IMR-90 (cell line): Measurements from ENCODE around the gene OPRM1. TPM values are rescaled to one million over a fixed set of nuclear protein-coding genes. Genes with fewer than 3 reads are reported as not detected.

ENCODE experiments used
- ATAC-seq: fragments of 200-7000 bp; cut with Tn5 transposase; 2 replicates; pipeline ENCODE4 v1.9.1; 2020; ENCODE audit warnings: low read depth, mild to moderate bottlenecking, moderate library complexity
- BruUV-seq: library from RNA; stranded (reverse); fragments of 400-500 nt; replicated peaks from 2 replicates; lab custom pipeline; 2021; lab: Mats Ljungman, UMichigan
- CTCF ChIA-PET: fragments of 300-600 bp; formaldehyde crosslinking; extraction: SDS; loops from one replicate; lab custom pipeline; 2021; ENCODE audit warnings: antibody characterized with exemption; lab: Yijun Ruan, JAX
- POLR2A ChIA-PET: fragments of 300-600 bp; sonication (Branson Sonifier 250); formaldehyde crosslinking; loops from one replicate; lab custom pipeline; 2022; ENCODE audit warnings: antibody characterized with exemption; ENCODE audit not compliant: unreplicated experiment; lab: Charles Lee
- DNase-seq: peaks from one replicate; pipeline ENCODE4 v3.0.0; 2013
- H2AFZ ChIP-seq: replicated peaks from 2 replicates; pipeline ENCODE3; 2013; ENCODE audit warnings: low read length, mild to moderate bottlenecking; ENCODE audit not compliant: poor library complexity
- H2AK5ac ChIP-seq: 2 replicates; pipeline ENCODE4 v1.6.1; 2013; ENCODE audit warnings: low read depth, low read length, inconsistent platforms
- H2AK9ac ChIP-seq: replicated peaks from 2 replicates; pipeline ENCODE3; 2013; ENCODE audit warnings: mild to moderate bottlenecking, low read depth, low read length, moderate library complexity; ENCODE audit not compliant: poor library complexity
- H2BK120ac ChIP-seq: 2 replicates; pipeline ENCODE4 v1.6.1; 2013; ENCODE audit warnings: low read depth, low read length, inconsistent platforms
- H2BK15ac ChIP-seq: 3 replicates; pipeline ENCODE4 v1.6.1; 2013; ENCODE audit warnings: low read depth, low read length, inconsistent platforms
- H2BK20ac ChIP-seq: 2 replicates; pipeline ENCODE4 v1.6.1; 2013; ENCODE audit warnings: low read depth, mild to moderate bottlenecking, inconsistent platforms, low read length, moderate library complexity
- H2BK5ac ChIP-seq: 2 replicates; pipeline ENCODE4 v1.6.1; 2013; ENCODE audit warnings: mild to moderate bottlenecking, low read depth, low read length, inconsistent platforms; ENCODE audit not compliant: poor library complexity, severe bottlenecking
- H3K14ac ChIP-seq: replicated peaks from 2 replicates; pipeline ENCODE4 v1.6.1; 2013; ENCODE audit warnings: low read depth, low read length, inconsistent platforms
- H3K18ac ChIP-seq: 2 replicates; pipeline ENCODE4 v1.6.1; 2013; ENCODE audit warnings: low read depth, low read length, control low read depth
- H3K23ac ChIP-seq: 2 replicates; pipeline ENCODE4 v1.6.1; 2013; ENCODE audit warnings: low read depth, low read length, inconsistent platforms
- H3K27ac ChIP-seq: 2 replicates; pipeline ENCODE4 v1.5.1; 2013; ENCODE audit warnings: mild to moderate bottlenecking, control low read depth, low read length; ENCODE audit not compliant: insufficient read depth
- H3K27me3 ChIP-seq: 2 replicates; pipeline ENCODE4 v1.6.1; 2013; ENCODE audit warnings: low read length; ENCODE audit not compliant: control insufficient read depth, insufficient read depth
- H3K36me3 ChIP-seq: 2 replicates; pipeline ENCODE4 v1.6.1; 2013; ENCODE audit warnings: low read length, mixed read lengths; ENCODE audit not compliant: control insufficient read depth, insufficient read depth
- H3K4ac ChIP-seq: 2 replicates; pipeline ENCODE4 v1.6.1; 2013; ENCODE audit warnings: low read depth, low read length, inconsistent platforms
- H3K4me1 ChIP-seq: 2 replicates; pipeline ENCODE4 v1.6.1; 2013; ENCODE audit warnings: low read length, mixed read lengths; ENCODE audit not compliant: control insufficient read depth, insufficient read depth
- H3K4me2 ChIP-seq: 2 replicates; pipeline ENCODE4 v1.6.1; 2013; ENCODE audit warnings: low read depth, mild to moderate bottlenecking, control low read depth, low read length, moderate library complexity
- H3K4me3 ChIP-seq: 2 replicates; pipeline ENCODE4 v1.5.1; 2013; ENCODE audit warnings: low read depth, mild to moderate bottlenecking, control low read depth, low read length, moderate library complexity; ENCODE audit not compliant: insufficient read depth
- H3K56ac ChIP-seq: 2 replicates; pipeline ENCODE4 v1.6.1; 2013; ENCODE audit warnings: low read length, inconsistent platforms; ENCODE audit not compliant: insufficient read depth; ENCODE audit errors: extremely low read depth
- H3K79me1 ChIP-seq, 2 experiments: 2 replicates each; pipeline ENCODE4 v1.6.1; 2013; ENCODE audit warnings: low read length in 2 of 2, inconsistent platforms in 1 of 2, low read depth in 1 of 2
- H3K9ac ChIP-seq: 2 replicates; pipeline ENCODE4 v1.6.1; 2013; ENCODE audit warnings: low read depth, low read length, control low read depth
- H3K9me1 ChIP-seq: 2 replicates; pipeline ENCODE4 v1.6.1; 2013; ENCODE audit warnings: low read length, inconsistent platforms; ENCODE audit not compliant: insufficient read depth
- H3K9me3 ChIP-seq: 2 replicates; pipeline ENCODE4 v1.6.1; 2013; ENCODE audit warnings: low read length; ENCODE audit not compliant: control insufficient read depth, insufficient read depth
- H4K20me1 ChIP-seq: 2 replicates; pipeline ENCODE4 v1.6.1; 2013; ENCODE audit warnings: low read length, inconsistent platforms; ENCODE audit not compliant: insufficient read depth
- H4K5ac ChIP-seq: 2 replicates; pipeline ENCODE4 v1.6.1; 2013; ENCODE audit warnings: mild to moderate bottlenecking, low read depth, low read length, control low read depth
- H4K8ac ChIP-seq, 2 experiments: 2 replicates each; pipeline ENCODE4 v1.6.1; 2013; ENCODE audit warnings: low read depth in 2 of 2, low read length in 2 of 2, control low read depth in 1 of 2, inconsistent platforms in 1 of 2
- H4K91ac ChIP-seq: 2 replicates; pipeline ENCODE4 v1.6.1; 2013; ENCODE audit warnings: low read depth, low read length, inconsistent platforms; ENCODE audit not compliant: insufficient read depth
- BHLHE40 ChIP-seq: fragments of 150-350 bp; IDR thresholded peaks from 2 replicates; pipeline ENCODE4 v1.6.1; 2016; ENCODE audit warnings: mild to moderate bottlenecking, low read depth, low read length
- CEBPB ChIP-seq: IDR thresholded peaks from 2 replicates; pipeline ENCODE4 v1.6.1; 2012; ENCODE audit warnings: low read depth, low read length, improper control_type of control experiment
- CHD1 ChIP-seq: IDR thresholded peaks from 2 replicates; pipeline ENCODE4 v1.6.1; 2012; ENCODE audit warnings: low read depth, low read length, improper control_type of control experiment
- ELK1 ChIP-seq: fragments of 150-350 bp; IDR thresholded peaks from 2 replicates; pipeline ENCODE4 v1.6.1; 2016; ENCODE audit warnings: low read depth, mild to moderate bottlenecking, low read length, moderate library complexity, borderline replicate concordance
- FOS ChIP-seq: fragments of 150-350 bp; IDR thresholded peaks from 2 replicates; pipeline ENCODE4 v1.6.1; 2016; ENCODE audit warnings: low read depth, low read length
- MAFK ChIP-seq: IDR thresholded peaks from 2 replicates; pipeline ENCODE4 v1.6.1; 2012; ENCODE audit warnings: low read depth, low read length, improper control_type of control experiment
- MAZ ChIP-seq: IDR thresholded peaks from 2 replicates; pipeline ENCODE4 v1.6.1; 2012; ENCODE audit warnings: low read depth, mild to moderate bottlenecking, low read length, improper control_type of control experiment, moderate library complexity, borderline replicate concordance
- POLR2A ChIP-seq: IDR thresholded peaks from 2 replicates; pipeline ENCODE4 v1.6.1; 2012; ENCODE audit warnings: mild to moderate bottlenecking, low read depth, low read length
- RAD21 ChIP-seq: IDR thresholded peaks from 2 replicates; pipeline ENCODE4 v1.6.1; 2012; ENCODE audit warnings: low read length, improper control_type of control experiment
- RFX5 ChIP-seq: IDR thresholded peaks from 2 replicates; pipeline ENCODE4 v1.8.0; 2012; ENCODE audit warnings: low read depth, mild to moderate bottlenecking, low read length, moderate library complexity
- WGBS, 2 experiments: methylation state at CpG; one replicate each; pipeline versions ENCODE4 v1.1.5 to v1.1.7; 2013; ENCODE audit warnings: missing lambda C conversion rate in 2 of 2; ENCODE audit not compliant: insufficient read length in 1 of 2; ENCODE audit errors: extremely low coverage in 2 of 2; 5-methylcytosine and 5-hydroxymethylcytosine counted together
- dilution Hi-C: fragments of 300-500 bp; cut with HindIII; formaldehyde crosslinking; loops from one replicate; pipeline ENCODE4 v1.14.3; 2018; ENCODE audit warnings: low sequenced_read_pairs; ENCODE audit not compliant: unreplicated experiment
- in situ Hi-C: fragments of 300-500 bp; cut with MboI; formaldehyde crosslinking; loops from 3 replicates; pipeline ENCODE4 v1.14.3; 2019; ENCODE audit warnings: low sequenced_read_pairs, inconsistent platforms, mixed read lengths
- intact Hi-C: fragments of 100-400 bp; cut with micrococcal nuclease; formaldehyde crosslinking; loops from 2 replicates; pipeline ENCODE4 v1.10.0; 2022
- polyA plus RNA-seq, 3 experiments: library from polyadenylated mRNA; depleted of rRNA; stranded (reverse); fragments of >200 nt; gene quantifications; 2 replicates each; pipeline ENCODE4 v1.2.3, GENCODE V29; 2012; ENCODE audit warnings: low replicate concordance in 1 of 3
- total RNA-seq: library from RNA; depleted of rRNA; stranded (reverse); fragments of >200 nt; gene quantifications from 2 replicates; pipeline ENCODE4 v1.2.3, GENCODE V29; 2012
- TF ChIP-seq, protein P1 (sequence below): fragments of 150-350 bp; IDR thresholded peaks from 2 replicates; pipeline ENCODE4 v1.6.1; 2017; ENCODE audit warnings: mild to moderate bottlenecking, antibody characterized with exemption, low read length, low read depth
- TF ChIP-seq, protein P2 (sequence below): conservative IDR thresholded peaks from 2 replicates; pipeline ENCODE4 v1.5.1; 2012; ENCODE audit warnings: mild to moderate bottlenecking, low read depth, low read length, improper control_type of control experiment

OPRM1 gene
- total and polyA plus RNA-seq, 2 of the 4 experiments (the other 2 are of a cell fraction) = not detected

DNA sequence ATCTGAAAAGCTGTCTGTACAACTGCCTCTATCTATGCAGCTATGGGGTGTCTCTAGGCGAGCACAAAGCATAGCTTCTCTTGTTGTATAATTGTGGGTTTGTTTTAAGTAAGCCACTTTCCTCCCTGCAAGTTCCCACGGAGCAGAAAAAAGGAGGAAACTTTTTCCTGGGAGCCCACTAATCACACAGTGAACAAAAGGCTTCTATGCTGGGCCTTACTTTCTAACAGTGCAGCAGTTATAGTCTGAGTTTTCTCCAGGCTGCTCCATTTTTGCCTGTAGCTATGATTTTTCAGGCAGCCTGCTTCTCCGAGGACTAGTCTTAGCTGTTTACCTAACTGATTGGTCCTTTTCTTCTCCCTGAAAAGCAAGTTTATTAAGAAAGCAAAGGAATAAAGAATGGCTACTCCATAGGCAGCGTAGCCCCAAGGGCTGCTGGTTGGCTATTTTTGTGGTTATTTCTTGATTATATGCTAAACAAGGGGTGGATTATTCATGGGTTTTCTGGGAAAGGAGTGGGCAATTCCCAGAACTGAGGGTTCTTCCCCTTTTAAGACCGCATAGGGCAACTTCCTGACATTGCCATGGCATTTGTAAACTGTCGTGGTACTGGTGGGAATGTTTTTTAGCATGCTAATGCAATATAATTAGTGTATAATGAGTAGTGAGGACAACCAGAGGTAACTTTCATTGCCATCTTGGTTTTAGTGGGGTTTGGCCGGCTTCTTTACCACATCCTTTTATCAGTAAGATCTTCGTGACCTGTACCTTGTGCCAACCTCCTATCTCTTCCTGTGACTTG, 84.3 kb downstream of the OPRM1 start:
- H3K18ac ChIP-seq = no peak overlapping the region
- no peak overlapping the region for H3K56ac ChIP-seq
- WGBS, 2 experiments = no CpG with 5 or more reads among the region's 8 CpGs
- H3K4me2 ChIP-seq = no peak overlapping the region
- no peaks in the 10 kb centered on the region for H4K20me1 ChIP-seq
- H3K9ac ChIP-seq = no peak overlapping the region
- H3K79me1 ChIP-seq = no peaks in the 10 kb centered on the region
- no peaks in the 10 kb centered on the region for H3K36me3 ChIP-seq
- no peak overlapping the region for H2AK5ac ChIP-seq
- H4K8ac ChIP-seq = no peak overlapping the region
- CTCF ChIA-PET = no interaction called here
- intact Hi-C loops = no loop called here
- H2AK9ac ChIP-seq = no peak overlapping the region
- no peak overlapping the region for H4K5ac ChIP-seq
- no peaks in the 10 kb centered on the region for H3K9me1 ChIP-seq
- no peaks in the 10 kb centered on the region for H3K9me3 ChIP-seq
- TF ChIP-seq, protein P1, sequence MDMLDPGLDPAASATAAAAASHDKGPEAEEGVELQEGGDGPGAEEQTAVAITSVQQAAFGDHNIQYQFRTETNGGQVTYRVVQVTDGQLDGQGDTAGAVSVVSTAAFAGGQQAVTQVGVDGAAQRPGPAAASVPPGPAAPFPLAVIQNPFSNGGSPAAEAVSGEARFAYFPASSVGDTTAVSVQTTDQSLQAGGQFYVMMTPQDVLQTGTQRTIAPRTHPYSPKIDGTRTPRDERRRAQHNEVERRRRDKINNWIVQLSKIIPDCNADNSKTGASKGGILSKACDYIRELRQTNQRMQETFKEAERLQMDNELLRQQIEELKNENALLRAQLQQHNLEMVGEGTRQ = no peak
- TF ChIP-seq POLR2A = no peak
- TF ChIP-seq MAZ = no peak
- no peak for TF ChIP-seq RFX5
- no peak for TF ChIP-seq ELK1
- no peak for TF ChIP-seq CEBPB
- TF ChIP-seq BHLHE40 = no peak
- TF ChIP-seq CHD1 = no peak
- no peak for TF ChIP-seq MAFK
- TF ChIP-seq RAD21 = no peak
- no peak for TF ChIP-seq FOS
- TF ChIP-seq, protein P2, sequence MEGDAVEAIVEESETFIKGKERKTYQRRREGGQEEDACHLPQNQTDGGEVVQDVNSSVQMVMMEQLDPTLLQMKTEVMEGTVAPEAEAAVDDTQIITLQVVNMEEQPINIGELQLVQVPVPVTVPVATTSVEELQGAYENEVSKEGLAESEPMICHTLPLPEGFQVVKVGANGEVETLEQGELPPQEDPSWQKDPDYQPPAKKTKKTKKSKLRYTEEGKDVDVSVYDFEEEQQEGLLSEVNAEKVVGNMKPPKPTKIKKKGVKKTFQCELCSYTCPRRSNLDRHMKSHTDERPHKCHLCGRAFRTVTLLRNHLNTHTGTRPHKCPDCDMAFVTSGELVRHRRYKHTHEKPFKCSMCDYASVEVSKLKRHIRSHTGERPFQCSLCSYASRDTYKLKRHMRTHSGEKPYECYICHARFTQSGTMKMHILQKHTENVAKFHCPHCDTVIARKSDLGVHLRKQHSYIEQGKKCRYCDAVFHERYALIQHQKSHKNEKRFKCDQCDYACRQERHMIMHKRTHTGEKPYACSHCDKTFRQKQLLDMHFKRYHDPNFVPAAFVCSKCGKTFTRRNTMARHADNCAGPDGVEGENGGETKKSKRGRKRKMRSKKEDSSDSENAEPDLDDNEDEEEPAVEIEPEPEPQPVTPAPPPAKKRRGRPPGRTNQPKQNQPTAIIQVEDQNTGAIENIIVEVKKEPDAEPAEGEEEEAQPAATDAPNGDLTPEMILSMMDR = no peak
- H3K14ac ChIP-seq = no peak overlapping the region
- ATAC-seq = no peak
- H2AFZ ChIP-seq = no peak overlapping the region
- H2BK5ac ChIP-seq = no peak overlapping the region
- no peak overlapping the region for H3K4ac ChIP-seq
- H3K23ac ChIP-seq = no peak overlapping the region
- no peak overlapping the region for H3K27ac ChIP-seq
- H4K91ac ChIP-seq = no peak overlapping the region
- H3K4me1 ChIP-seq = no peaks in the 10 kb centered on the region
- H2BK120ac ChIP-seq = no peak overlapping the region
- H2BK15ac ChIP-seq = no peak overlapping the region
- H3K4me3 ChIP-seq = no peak overlapping the region
- no TSS peak for BruUV-seq
- H3K27me3 ChIP-seq = no peaks in the 10 kb centered on the region; the same call in 1 of the 2 replicates
- dilution Hi-C loops = no loop called here
- H2BK20ac ChIP-seq = no peak overlapping the region
- DNase-seq = no peak
- in situ Hi-C loops = no loop called here
- POLR2A ChIA-PET = no interaction called here
